Liver (tissue), 9 donors: Measurements from ENCODE around the gene MARS1. TPM values are rescaled to one million over a fixed set of nuclear protein-coding genes. Genes with fewer than 3 reads are reported as not detected.
A peak's percentile ranks its signal among the peaks of the same experiment; 100 is the strongest.

Experiments
- DNase-seq: peaks from one replicate; pipeline ENCODE4 v3.0.0-alpha.2; 2017; ENCODE audit warnings: low spot score
- H3K27ac ChIP-seq, 2 donors: one replicate each; pipeline ENCODE4 v1.7.0; 2013; ENCODE audit warnings: inconsistent platforms in 2 of 2, low read length in 2 of 2, control low read depth in 1 of 2, low read depth in 1 of 2, mild to moderate bottlenecking in 1 of 2
- H3K27me3 ChIP-seq, 4 donors: one replicate each; pipeline versions ENCODE4 v1.6.1 to v1.7.0; 2013; ENCODE audit warnings: low read length in 3 of 4, inconsistent platforms in 1 of 4, mild to moderate bottlenecking in 1 of 4, moderate library complexity in 1 of 4; ENCODE audit not compliant: control insufficient read depth in 4 of 4, insufficient read depth in 4 of 4
- H3K36me3 ChIP-seq, 4 donors: one replicate each; pipeline versions ENCODE4 v1.6.1 to v1.7.0; 2013; ENCODE audit warnings: low read length in 3 of 4, mild to moderate bottlenecking in 3 of 4, low read depth in 1 of 4, moderate library complexity in 1 of 4; ENCODE audit not compliant: control insufficient read depth in 4 of 4, insufficient read depth in 3 of 4
- H3K4me1 ChIP-seq, 4 donors: one replicate each; pipeline versions ENCODE4 v1.6.1 to v1.7.0; 2013; ENCODE audit warnings: low read length in 3 of 4, mild to moderate bottlenecking in 3 of 4, moderate library complexity in 1 of 4; ENCODE audit not compliant: control insufficient read depth in 4 of 4, insufficient read depth in 4 of 4
- H3K4me3 ChIP-seq, 3 donors: one replicate each; pipeline versions ENCODE4 v1.6.1 to v1.7.0; 2013; ENCODE audit warnings: low read length in 3 of 3, control low read depth in 1 of 3, low read depth in 1 of 3, mild to moderate bottlenecking in 1 of 3
- H3K9ac ChIP-seq, 2 donors: one replicate each; pipeline ENCODE4 v1.7.0; 2013; ENCODE audit warnings: low read length in 2 of 2, mild to moderate bottlenecking in 2 of 2, moderate library complexity in 2 of 2, control low read depth in 1 of 2, low read depth in 1 of 2
- H3K9me3 ChIP-seq, 4 donors: one replicate each; pipeline versions ENCODE4 v1.6.1 to v1.7.0; 2013; ENCODE audit warnings: low read length in 3 of 4; ENCODE audit not compliant: control insufficient read depth in 4 of 4
- FOXA1 ChIP-seq: IDR thresholded peaks from 2 replicates; pipeline ENCODE4 v1.6.1; 2016; ENCODE audit warnings: antibody characterized with exemption
- FOXA2 ChIP-seq: IDR thresholded peaks from 2 replicates; pipeline ENCODE4 v1.6.1; 2016; ENCODE audit warnings: antibody characterized with exemption
- GABPA ChIP-seq, 2 donors: IDR thresholded peaks in 1 of 2; conservative IDR thresholded peaks in 1 of 2; 2 replicates each; pipeline ENCODE4 v1.6.1; 2016; ENCODE audit warnings: antibody characterized with exemption in 2 of 2, mild to moderate bottlenecking in 1 of 2, moderate library complexity in 1 of 2
- HNF4A ChIP-seq, 2 donors: conservative IDR thresholded peaks; 2 replicates each; pipeline ENCODE4 v1.6.1; 2016; ENCODE audit warnings: antibody characterized with exemption in 2 of 2, mild to moderate bottlenecking in 2 of 2
- HNF4G ChIP-seq: IDR thresholded peaks from 2 replicates; pipeline ENCODE4 v1.6.1; 2016; ENCODE audit warnings: antibody characterized with exemption
- JUND ChIP-seq, 2 donors: IDR thresholded peaks; 2 replicates each; pipeline ENCODE4 v1.6.1; 2016; ENCODE audit warnings: antibody characterized with exemption in 2 of 2
- NR2F2 ChIP-seq: IDR thresholded peaks from 2 replicates; pipeline ENCODE4 v1.6.1; 2016; ENCODE audit warnings: antibody characterized with exemption
- RAD21 ChIP-seq, 2 donors: IDR thresholded peaks; 2 replicates each; pipeline ENCODE4 v1.6.1; 2016; ENCODE audit warnings: antibody characterized with exemption in 2 of 2, mild to moderate bottlenecking in 2 of 2
- RXRA ChIP-seq, 2 donors: IDR thresholded peaks; 2 replicates each; pipeline ENCODE4 v1.6.1; 2017 to 2018; ENCODE audit warnings: antibody characterized with exemption in 2 of 2, mild to moderate bottlenecking in 1 of 2
- SP1 ChIP-seq: IDR thresholded peaks from 2 replicates; pipeline ENCODE4 v1.6.1; 2018; ENCODE audit warnings: antibody characterized with exemption, mild to moderate bottlenecking
- TAF1 ChIP-seq: conservative IDR thresholded peaks from 2 replicates; pipeline ENCODE4 v1.6.1; 2016; ENCODE audit warnings: antibody characterized with exemption, mild to moderate bottlenecking
- YY1 ChIP-seq: IDR thresholded peaks from 2 replicates; pipeline ENCODE4 v1.6.1; 2016; ENCODE audit warnings: antibody characterized with exemption, mild to moderate bottlenecking
- WGBS: extraction: QIAGEN DNeasy Blood & Tissue Kit; methylation state at CpG from one replicate; pipeline ENCODE4 v1.1.7; 2013; 5-methylcytosine and 5-hydroxymethylcytosine counted together
- polyA plus RNA-seq, 2 donors: library from polyadenylated mRNA; stranded (reverse) in 1 of 2; unstranded in 1 of 2; fragments of 200-250 nt in 1 of 2; fragments of >200 nt in 1 of 2; fragmentation: Nextera tagmentation in 1 of 2; extraction: Ambion mirVana in 1 of 2; gene quantifications; one replicate each; pipeline versions ENCODE4 v1.2.1 to v1.2.3, GENCODE V29; 2013 to 2015
- total RNA-seq, 2 donors: library from RNA; depleted of rRNA; stranded (reverse); fragments of >200 nt; gene quantifications; one replicate each; pipeline ENCODE4 v1.2.3, GENCODE V29; 2014
- TF ChIP-seq, protein P1 (sequence below): IDR thresholded peaks from 2 replicates; pipeline ENCODE4 v1.6.1; 2016; ENCODE audit warnings: antibody characterized with exemption
- TF ChIP-seq, protein P2 (sequence below): IDR thresholded peaks from 2 replicates; pipeline ENCODE4 v1.6.1; 2016; ENCODE audit warnings: antibody characterized with exemption
- TF ChIP-seq, protein P3 (sequence below): IDR thresholded peaks from 2 replicates; pipeline ENCODE4 v1.6.1; 2016; ENCODE audit warnings: antibody characterized with exemption
- TF ChIP-seq, protein P4 (sequence below): IDR thresholded peaks from 2 replicates; pipeline ENCODE4 v1.6.1; 2016; ENCODE audit warnings: antibody characterized with exemption, mild to moderate bottlenecking
- donor health status: healthy.
- donor health status: healthy.
- donor health status: healthy.
- donor health status: healthy.
- donor health status: healthy.

MARS1 gene
- total and polyA plus RNA-seq, 4 donors: 43.9 to 83.3 (median 56.0) TPM

DNA sequence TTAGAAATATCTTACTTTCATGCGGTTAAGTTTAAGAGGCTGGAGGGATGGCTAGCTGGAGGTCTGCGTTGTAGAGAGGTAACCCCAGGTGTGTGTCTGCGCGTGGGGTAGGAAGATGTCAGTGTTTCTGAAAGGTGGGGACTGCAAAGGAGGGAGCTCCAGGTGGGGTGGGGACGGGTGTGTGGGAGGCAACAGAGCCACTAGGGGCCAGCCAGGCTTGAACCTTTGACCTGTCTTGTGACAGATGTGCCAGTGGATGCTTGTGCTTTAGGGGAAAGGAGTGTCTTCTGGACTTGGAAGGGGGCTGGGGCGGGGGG is 27.4 kb upstream of the MARS1 start:
- TF ChIP-seq NR2F2 (no peak), HNF4A (conservative IDR thresholded peaks at IDR 0.05) (peak in 1 of 2 donors; percentile 17), FOXA1 (no peak)
- H3K27me3 ChIP-seq: no peaks in the 10 kb centered on the region
- no peak for DNase-seq
- peak overlapping the region in 1 of 3 donors; percentile 67 for H3K4me3 ChIP-seq
- H3K4me1 ChIP-seq: peaks cover 7 to 38% (median 20%) of the 10 kb centered on the region in 4 donors
- H3K9me3 ChIP-seq: no peaks in the 10 kb centered on the region
- 2% methylated on average over 6 of the region's 6 CpGs for WGBS
- no peak overlapping the region for H3K27ac ChIP-seq
- H3K9ac ChIP-seq: no peak overlapping the region
- H3K36me3 ChIP-seq: no peaks in the 10 kb centered on the region

DNA sequence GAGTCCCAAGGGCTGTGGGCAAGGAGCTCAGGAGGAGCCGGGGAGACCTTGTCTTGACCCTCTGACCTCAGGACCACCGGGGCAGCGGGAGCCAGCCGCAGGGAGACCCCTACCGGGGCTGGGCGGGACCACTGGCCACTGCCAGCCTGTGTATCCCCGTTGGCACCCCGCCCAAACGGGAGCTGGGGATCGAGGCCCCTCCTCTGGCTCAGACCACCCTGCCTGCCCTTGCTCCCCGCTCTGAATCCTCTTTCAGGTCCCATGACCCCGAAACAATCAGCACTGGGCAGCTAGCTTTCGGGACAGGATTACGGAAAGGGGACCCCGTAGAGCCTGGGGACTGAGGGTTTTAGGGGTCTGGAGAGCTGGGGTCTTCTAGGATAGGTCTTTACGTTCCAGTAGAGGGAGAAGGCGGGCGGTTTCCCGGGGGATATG is 27.0 kb upstream of the MARS1 start:
- Histone ChIP-seq H3K9ac (no peak overlapping the region), H3K4me3 (peak overlapping the region in 1 of 3 donors; percentile 55), H3K27ac (no peak overlapping the region), H3K27me3 (no peaks in the 10 kb centered on the region), H3K4me1 (peaks cover 7 to 38% (median 20%) of the 10 kb centered on the region in 4 donors), H3K9me3 (no peaks in the 10 kb centered on the region), H3K36me3 (no peaks in the 10 kb centered on the region)
- no peak for TF ChIP-seq NR2F2
- TF ChIP-seq, protein P1, sequence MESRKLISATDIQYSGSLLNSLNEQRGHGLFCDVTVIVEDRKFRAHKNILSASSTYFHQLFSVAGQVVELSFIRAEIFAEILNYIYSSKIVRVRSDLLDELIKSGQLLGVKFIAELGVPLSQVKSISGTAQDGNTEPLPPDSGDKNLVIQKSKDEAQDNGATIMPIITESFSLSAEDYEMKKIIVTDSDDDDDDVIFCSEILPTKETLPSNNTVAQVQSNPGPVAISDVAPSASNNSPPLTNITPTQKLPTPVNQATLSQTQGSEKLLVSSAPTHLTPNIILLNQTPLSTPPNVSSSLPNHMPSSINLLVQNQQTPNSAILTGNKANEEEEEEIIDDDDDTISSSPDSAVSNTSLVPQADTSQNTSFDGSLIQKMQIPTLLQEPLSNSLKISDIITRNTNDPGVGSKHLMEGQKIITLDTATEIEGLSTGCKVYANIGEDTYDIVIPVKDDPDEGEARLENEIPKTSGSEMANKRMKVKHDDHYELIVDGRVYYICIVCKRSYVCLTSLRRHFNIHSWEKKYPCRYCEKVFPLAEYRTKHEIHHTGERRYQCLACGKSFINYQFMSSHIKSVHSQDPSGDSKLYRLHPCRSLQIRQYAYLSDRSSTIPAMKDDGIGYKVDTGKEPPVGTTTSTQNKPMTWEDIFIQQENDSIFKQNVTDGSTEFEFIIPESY: no peak
- TF ChIP-seq, protein P2, sequence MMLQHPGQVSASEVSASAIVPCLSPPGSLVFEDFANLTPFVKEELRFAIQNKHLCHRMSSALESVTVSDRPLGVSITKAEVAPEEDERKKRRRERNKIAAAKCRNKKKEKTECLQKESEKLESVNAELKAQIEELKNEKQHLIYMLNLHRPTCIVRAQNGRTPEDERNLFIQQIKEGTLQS: no peak
- TF ChIP-seq GABPA (IDR thresholded peaks at IDR 0.05 in 1 of 2, conservative IDR thresholded peaks at IDR 0.05 in 1 of 2): no peak
- TF ChIP-seq TAF1: no peak
- TF ChIP-seq FOXA2: no peak
- no peak for TF ChIP-seq HNF4G
- no peak for TF ChIP-seq RXRA (IDR thresholded peaks at IDR 0.05)
- TF ChIP-seq, protein P3, sequence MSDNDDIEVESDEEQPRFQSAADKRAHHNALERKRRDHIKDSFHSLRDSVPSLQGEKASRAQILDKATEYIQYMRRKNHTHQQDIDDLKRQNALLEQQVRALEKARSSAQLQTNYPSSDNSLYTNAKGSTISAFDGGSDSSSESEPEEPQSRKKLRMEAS: no peak
- TF ChIP-seq JUND (IDR thresholded peaks at IDR 0.05): no peak
- TF ChIP-seq SP1: no peak
- no peak for TF ChIP-seq RAD21 (IDR thresholded peaks at IDR 0.05)
- TF ChIP-seq FOXA1: no peak
- no peak for TF ChIP-seq YY1
- TF ChIP-seq, protein P4, sequence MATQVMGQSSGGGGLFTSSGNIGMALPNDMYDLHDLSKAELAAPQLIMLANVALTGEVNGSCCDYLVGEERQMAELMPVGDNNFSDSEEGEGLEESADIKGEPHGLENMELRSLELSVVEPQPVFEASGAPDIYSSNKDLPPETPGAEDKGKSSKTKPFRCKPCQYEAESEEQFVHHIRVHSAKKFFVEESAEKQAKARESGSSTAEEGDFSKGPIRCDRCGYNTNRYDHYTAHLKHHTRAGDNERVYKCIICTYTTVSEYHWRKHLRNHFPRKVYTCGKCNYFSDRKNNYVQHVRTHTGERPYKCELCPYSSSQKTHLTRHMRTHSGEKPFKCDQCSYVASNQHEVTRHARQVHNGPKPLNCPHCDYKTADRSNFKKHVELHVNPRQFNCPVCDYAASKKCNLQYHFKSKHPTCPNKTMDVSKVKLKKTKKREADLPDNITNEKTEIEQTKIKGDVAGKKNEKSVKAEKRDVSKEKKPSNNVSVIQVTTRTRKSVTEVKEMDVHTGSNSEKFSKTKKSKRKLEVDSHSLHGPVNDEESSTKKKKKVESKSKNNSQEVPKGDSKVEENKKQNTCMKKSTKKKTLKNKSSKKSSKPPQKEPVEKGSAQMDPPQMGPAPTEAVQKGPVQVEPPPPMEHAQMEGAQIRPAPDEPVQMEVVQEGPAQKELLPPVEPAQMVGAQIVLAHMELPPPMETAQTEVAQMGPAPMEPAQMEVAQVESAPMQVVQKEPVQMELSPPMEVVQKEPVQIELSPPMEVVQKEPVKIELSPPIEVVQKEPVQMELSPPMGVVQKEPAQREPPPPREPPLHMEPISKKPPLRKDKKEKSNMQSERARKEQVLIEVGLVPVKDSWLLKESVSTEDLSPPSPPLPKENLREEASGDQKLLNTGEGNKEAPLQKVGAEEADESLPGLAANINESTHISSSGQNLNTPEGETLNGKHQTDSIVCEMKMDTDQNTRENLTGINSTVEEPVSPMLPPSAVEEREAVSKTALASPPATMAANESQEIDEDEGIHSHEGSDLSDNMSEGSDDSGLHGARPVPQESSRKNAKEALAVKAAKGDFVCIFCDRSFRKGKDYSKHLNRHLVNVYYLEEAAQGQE: no peak
- WGBS: 2% methylated on average over 19 of the region's 19 CpGs
- no peak for DNase-seq
